CD4-positive, alpha-beta memory T cell (primary cell): ENCODE results near the gene KATNAL1. TPM values are rescaled to one million over a fixed set of nuclear protein-coding genes. Genes with fewer than 3 reads are reported as not detected.

ENCODE experiments used
- CTCF ChIA-PET: fragments of 350-600 bp; sonication (Branson Sonifier 250); formaldehyde crosslinking; loops from one replicate; lab custom pipeline; 2021; ENCODE audit warnings: inconsistent platforms; ENCODE audit not compliant: partially characterized antibody; lab: Charles Lee
- POLR2A ChIA-PET: fragments of 350-600 bp; sonication (Branson Sonifier 250); formaldehyde crosslinking; loops from one replicate; lab custom pipeline; 2021; ENCODE audit not compliant: partially characterized antibody; lab: Charles Lee
- DNase-seq, 5 donors: peaks; one replicate each; pipeline versions ENCODE4 v3.0.0 to v3.0.0-alpha.2; 2020 to 2022; ENCODE audit warnings: mixed read lengths in 1 of 5
- H3K27ac ChIP-seq: one replicate; pipeline ENCODE4 v1.7.0; 2013; ENCODE audit warnings: low read depth, low read length
- H3K27me3 ChIP-seq: 2 replicates; pipeline ENCODE4 v1.7.0; 2013; ENCODE audit warnings: mild to moderate bottlenecking, low read length, moderate library complexity; ENCODE audit not compliant: insufficient read depth
- H3K36me3 ChIP-seq: 2 replicates; pipeline ENCODE4 v1.7.0; 2013; ENCODE audit warnings: mild to moderate bottlenecking, low read length, moderate library complexity; ENCODE audit not compliant: insufficient read depth
- H3K4me1 ChIP-seq: 2 replicates; pipeline ENCODE4 v1.7.0; 2013; ENCODE audit warnings: mild to moderate bottlenecking, low read length, moderate library complexity; ENCODE audit not compliant: insufficient read depth
- H3K4me3 ChIP-seq, 2 donors: one replicate each; pipeline ENCODE4 v1.7.0; 2013; ENCODE audit warnings: low read length in 2 of 2, mild to moderate bottlenecking in 1 of 2
- H3K9me3 ChIP-seq, 2 donors: one replicate each; pipeline ENCODE4 v1.7.0; 2013; ENCODE audit warnings: low read length in 2 of 2, control low read depth in 1 of 2; ENCODE audit not compliant: control insufficient read depth in 1 of 2
- H3K27ac Mint-ChIP-seq, 7 donors: one replicate each; pipeline ENCODE4 v1.8.0; 2020 to 2021; ENCODE audit warnings: mixed read lengths in 7 of 7, mild to moderate bottlenecking in 6 of 7, inconsistent platforms in 3 of 7, moderate library complexity in 3 of 7
- H3K27me3 Mint-ChIP-seq, 2 donors: one replicate each; pipeline ENCODE4 v1.8.0; 2020 to 2021; ENCODE audit warnings: mixed read lengths in 2 of 2
- H3K36me3 Mint-ChIP-seq, 2 donors: one replicate each; pipeline ENCODE4 v1.8.0; 2020 to 2021; ENCODE audit warnings: mixed read lengths in 2 of 2, inconsistent platforms in 1 of 2, mild to moderate bottlenecking in 1 of 2
- H3K4me1 Mint-ChIP-seq, 4 donors: one replicate each; pipeline ENCODE4 v1.8.0; 2020 to 2021; ENCODE audit warnings: mixed read lengths in 4 of 4, mild to moderate bottlenecking in 1 of 4
- H3K4me3 Mint-ChIP-seq, 8 donors: one replicate each; pipeline ENCODE4 v1.8.0; 2020 to 2021; ENCODE audit warnings: mixed read lengths in 8 of 8, mild to moderate bottlenecking in 7 of 8, moderate library complexity in 6 of 8, inconsistent platforms in 3 of 8
- H3K9me3 Mint-ChIP-seq, 8 donors: one replicate each; pipeline ENCODE4 v1.8.0; 2020 to 2021; ENCODE audit warnings: mixed read lengths in 8 of 8, mild to moderate bottlenecking in 5 of 8, inconsistent platforms in 3 of 8, moderate library complexity in 1 of 8
- intact Hi-C: fragments of 100-400 bp; cut with micrococcal nuclease; formaldehyde crosslinking; loops from one replicate; pipeline ENCODE4 v1.15.1; 2023
- polyA plus RNA-seq, 2 donors: library from polyadenylated mRNA; unstranded; fragments of 300-500 nt; fragmentation: Illumina TruSeq; gene quantifications; one replicate each; pipeline ENCODE4 v1.2.3, GENCODE V29; 2021
- total RNA-seq, 2 experiments: library from RNA; stranded (reverse); gene quantifications; one replicate each; pipeline ENCODE4 v1.2.3, GENCODE V29; 2021

Gene KATNAL1
- total and polyA plus RNA-seq, 4 experiments from 2014 or later = 1.7 to 6.4 (median 4.8) TPM

GRCh38 chr13:30257468-30258099, 49.8 kb downstream of the KATNAL1 start:
- peaks cover 0 to 3% (median 0%) of the 10 kb centered on the region in 8 donors for H3K9me3 Mint-ChIP-seq
- Histone ChIP-seq H3K9me3 (no peaks in the 10 kb centered on the region), H3K4me3 (no peak overlapping the region), H3K36me3 (no peaks in the 10 kb centered on the region), H3K27me3 (no peaks in the 10 kb centered on the region), H3K27ac (no peak overlapping the region), H3K4me1 (no peaks in the 10 kb centered on the region)
- no peak overlapping the region for H3K4me3 Mint-ChIP-seq
- no peaks in the 10 kb centered on the region for H3K27me3 Mint-ChIP-seq
- H3K4me1 Mint-ChIP-seq = peaks cover 4 to 21% (median 11%) of the 10 kb centered on the region in 4 donors
- ChIA-PET CTCF (interaction anchor here (1.0 kb wide), 1 partner anchor 196 kb away, joined by 3 read pairs; no protein-coding TSS in a partner anchor), POLR2A (interaction anchor here (1.0 kb wide), 1 partner anchor 117 kb away, joined by 3 read pairs; no protein-coding TSS in a partner anchor)
- no peak for DNase-seq
- H3K36me3 Mint-ChIP-seq = no peaks in the 10 kb centered on the region
- intact Hi-C loops = no loop called here
- peak overlapping the region in 3 of 7 donors; percentile 43 to 61 (median 54) for H3K27ac Mint-ChIP-seq

GRCh38 chr13:30256713-30257467, 50.5 kb downstream of the KATNAL1 start:
- Histone ChIP-seq H3K4me3 (no peak overlapping the region), H3K9me3 (no peaks in the 10 kb centered on the region), H3K36me3 (no peaks in the 10 kb centered on the region), H3K27ac (no peak overlapping the region), H3K27me3 (no peaks in the 10 kb centered on the region), H3K4me1 (no peaks in the 10 kb centered on the region)
- intact Hi-C loops = no loop called here
- Mint-ChIP-seq H3K9me3 (peaks cover 0 to 3% (median 0%) of the 10 kb centered on the region in 8 donors), H3K27me3 (no peaks in the 10 kb centered on the region), H3K4me3 (peak overlapping the region in 1 of 8 donors; percentile 3), H3K4me1 (peaks cover 4 to 21% (median 11%) of the 10 kb centered on the region in 4 donors), H3K27ac (peak overlapping the region in 2 of 7 donors; percentile 43 to 61), H3K36me3 (no peaks in the 10 kb centered on the region)
- ChIA-PET POLR2A (interaction anchor here (1.0 to 1.1 kb wide), 2 partner anchors 118 to 360 kb away, joined by 3 read pairs; partner anchors contain the start of gene USPL1), CTCF (interaction anchor here (1.1 to 1.5 kb wide), 3 partner anchors 117 to 325 kb away, joined by 3 to 6 read pairs (median 3); no protein-coding TSS in a partner anchor)
- DNase-seq = no peak

- Mint-ChIP-seq H3K36me3 (peaks cover 0 to 4% of the 10 kb centered on the region in 2 donors), H3K4me3 (no peak overlapping the region), H3K27me3 (no peaks in the 10 kb centered on the region), H3K9me3 (peaks cover 0 to 3% (median 0%) of the 10 kb centered on the region in 8 donors), H3K4me1 (peaks cover 4 to 21% (median 11%) of the 10 kb centered on the region in 4 donors), H3K27ac (no peak overlapping the region)
- H3K9me3 ChIP-seq = no peaks in the 10 kb centered on the region
- H3K36me3 ChIP-seq = no peaks in the 10 kb centered on the region
- intact Hi-C loops = loop anchor here (1.0 to 2.0 kb wide), 2 partner anchors 207 to 296 kb away; no protein-coding TSS in a partner anchor
- CTCF ChIA-PET = interaction anchor here (0.6 to 1.5 kb wide), 5 partner anchors 118 to 712 kb away, joined by 3 to 7 read pairs (median 3); no protein-coding TSS in a partner anchor
- peak in 3 of 5 donors; percentile 6 to 14 (median 9) for DNase-seq
- H3K4me3 ChIP-seq = no peak overlapping the region
- H3K4me1 ChIP-seq = no peaks in the 10 kb centered on the region
- H3K27me3 ChIP-seq = no peaks in the 10 kb centered on the region
- H3K27ac ChIP-seq = no peak overlapping the region
- POLR2A ChIA-PET = interaction anchor here (1.1 to 1.2 kb wide), 2 partner anchors 115 to 362 kb away, joined by 3 to 4 read pairs; partner anchors contain the start of gene USPL1
Observed at GRCh38 chr13:30255696-30256095, 51.7 kb downstream of the KATNAL1 start.

- Mint-ChIP-seq H3K36me3 (peaks cover 2 to 14% of the 10 kb centered on the region in 2 donors), H3K4me1 (peaks cover 4 to 10% (median 6%) of the 10 kb centered on the region in 4 donors), H3K27me3 (no peaks in the 10 kb centered on the region), H3K9me3 (peaks cover 0 to 7% (median 3%) of the 10 kb centered on the region in 8 donors), H3K4me3 (peak overlapping the region; percentile 20 to 79 (median 48)), H3K27ac (peak overlapping the region in 3 of 7 donors; percentile 29 to 84 (median 47))
- H3K36me3 ChIP-seq = no peaks in the 10 kb centered on the region
- H3K27me3 ChIP-seq = no peaks in the 10 kb centered on the region
- H3K9me3 ChIP-seq = no peaks in the 10 kb centered on the region
- DNase-seq = no peak
- H3K4me3 ChIP-seq = no peak overlapping the region
- intact Hi-C loops = loop anchor here (2.0 kb wide), 1 partner anchor 209 kb away; no protein-coding TSS in a partner anchor
- CTCF ChIA-PET = interaction anchor here (0.7 to 0.9 kb wide), 3 partner anchors 9 to 177 kb away, joined by 3 to 5 read pairs (median 3); no protein-coding TSS in a partner anchor
- POLR2A ChIA-PET = no interaction called here
- no peaks in the 10 kb centered on the region for H3K4me1 ChIP-seq
- H3K27ac ChIP-seq = no peak overlapping the region
Observed at GRCh38 chr13:30253830-30254229, 53.5 kb downstream of the KATNAL1 start.

- intact Hi-C loops = no loop called here
- Histone ChIP-seq H3K27ac (no peak overlapping the region), H3K4me1 (no peaks in the 10 kb centered on the region), H3K4me3 (no peak overlapping the region), H3K36me3 (no peaks in the 10 kb centered on the region), H3K27me3 (no peaks in the 10 kb centered on the region), H3K9me3 (no peaks in the 10 kb centered on the region)
- ChIA-PET CTCF (no interaction called here), POLR2A (no interaction called here)
- DNase-seq = no peak
- peaks cover 5 to 21% of the 10 kb centered on the region in 2 donors for H3K36me3 Mint-ChIP-seq
- no peak overlapping the region for H3K4me3 Mint-ChIP-seq
- peaks cover 3 to 13% (median 6%) of the 10 kb centered on the region in 8 donors for H3K9me3 Mint-ChIP-seq
- H3K4me1 Mint-ChIP-seq = peaks cover 0 to 3% (median 0%) of the 10 kb centered on the region in 4 donors
- no peaks in the 10 kb centered on the region for H3K27me3 Mint-ChIP-seq
- H3K27ac Mint-ChIP-seq = peak overlapping the region in 1 of 7 donors; percentile 29
Observed at GRCh38 chr13:30247406-30247805, 59.9 kb downstream of the KATNAL1 start.

- no peak overlapping the region for H3K27ac ChIP-seq
- H3K27ac Mint-ChIP-seq = peak overlapping the region in 1 of 7 donors; percentile 47
- intact Hi-C loops = no loop called here
- H3K9me3 ChIP-seq = no peaks in the 10 kb centered on the region
- H3K4me3 ChIP-seq = no peak overlapping the region
- H3K9me3 Mint-ChIP-seq = peaks cover 0 to 4% (median 0%) of the 10 kb centered on the region in 8 donors
- ChIA-PET CTCF (no interaction called here), POLR2A (no interaction called here)
- no peaks in the 10 kb centered on the region for H3K4me1 ChIP-seq
- H3K4me1 Mint-ChIP-seq = peaks cover 0 to 3% (median 0%) of the 10 kb centered on the region in 4 donors
- no peak for DNase-seq
- H3K27me3 ChIP-seq = no peaks in the 10 kb centered on the region
- H3K4me3 Mint-ChIP-seq = no peak overlapping the region
- H3K27me3 Mint-ChIP-seq = no peaks in the 10 kb centered on the region
- H3K36me3 ChIP-seq = no peaks in the 10 kb centered on the region
- H3K36me3 Mint-ChIP-seq = peaks cover 4 to 6% of the 10 kb centered on the region in 2 donors
Observed at GRCh38 chr13:30241532-30241931, 65.8 kb downstream of the KATNAL1 start.
